ENCODE measurements around the gene ST6GALNAC3.
"Not testable (repeated sequence)": the region's sequence is repeated elsewhere in the genome, so short reads cannot be mapped to it uniquely, and the experiment has no call there.

ST6GALNAC3 gene

GRCh38 chr1:76073481-76073880 is 1.1 kb upstream of the ST6GALNAC3 start:
- no peak for DNase-seq (ENCODE audit: low spot score)

GRCh38 chr1:76075188-76075489 is 593 bp downstream of the ST6GALNAC3 start:
- DNase-seq (ENCODE audit: low spot score): no peak

- DNase-seq (ENCODE audit: low spot score): no peak
Observed at GRCh38 chr1:76075877-76076276, 1.3 kb downstream of the ST6GALNAC3 start.

GRCh38 chr1:76079475-76080227 is 5.1 kb downstream of the ST6GALNAC3 start:
- DNase-seq (ENCODE audit: low spot score): no peak

- DNase-seq (ENCODE audit: low spot score): no peak
Observed at GRCh38 chr1:76080552-76081079, 6.1 kb downstream of the ST6GALNAC3 start.

GRCh38 chr1:76082062-76082461 is 7.5 kb downstream of the ST6GALNAC3 start:
- DNase-seq (ENCODE audit: low spot score): no peak

GRCh38 chr1:76083189-76083588 is 8.6 kb downstream of the ST6GALNAC3 start:
- peak; percentile 80 for DNase-seq (ENCODE audit: low spot score)

- DNase-seq (ENCODE audit: low spot score): no peak
Observed at GRCh38 chr1:76084029-76084627, 9.6 kb downstream of the ST6GALNAC3 start.

- no peak for DNase-seq (ENCODE audit: low spot score)
Observed at GRCh38 chr1:76084685-76085084, 10.1 kb downstream of the ST6GALNAC3 start.

- no peak for DNase-seq (ENCODE audit: low spot score)
Observed at GRCh38 chr1:76086109-76086508, 11.6 kb downstream of the ST6GALNAC3 start.

- DNase-seq (ENCODE audit: low spot score): no peak
Observed at GRCh38 chr1:76086597-76086996, 12.1 kb downstream of the ST6GALNAC3 start.

- DNase-seq (ENCODE audit: low spot score): no peak
Observed at GRCh38 chr1:76090283-76091203, 16.0 kb downstream of the ST6GALNAC3 start.

- no peak for DNase-seq (ENCODE audit: low spot score)
Observed at GRCh38 chr1:76092812-76093211, 18.3 kb downstream of the ST6GALNAC3 start.

GRCh38 chr1:76093522-76094312 is 19.2 kb downstream of the ST6GALNAC3 start:
- no peak for DNase-seq (ENCODE audit: low spot score)

GRCh38 chr1:76095802-76096201 is 21.3 kb downstream of the ST6GALNAC3 start:
- DNase-seq (ENCODE audit: low spot score): no peak

GRCh38 chr1:76097064-76097463 is 22.5 kb downstream of the ST6GALNAC3 start:
- not testable (repeated sequence) for DNase-seq (ENCODE audit: low spot score)

GRCh38 chr1:76098845-76099244 is 24.3 kb downstream of the ST6GALNAC3 start:
- peak; percentile 24 for DNase-seq (ENCODE audit: low spot score)

GRCh38 chr1:76101548-76101947 is 27.0 kb downstream of the ST6GALNAC3 start:
- no peak for DNase-seq (ENCODE audit: low spot score)

- no peak for DNase-seq (ENCODE audit: low spot score)
Observed at GRCh38 chr1:76102046-76102445, 27.5 kb downstream of the ST6GALNAC3 start.

GRCh38 chr1:76103034-76103433 is 28.5 kb downstream of the ST6GALNAC3 start:
- no peak for DNase-seq (ENCODE audit: low spot score)

- no peak for DNase-seq (ENCODE audit: low spot score)
Observed at GRCh38 chr1:76105372-76105771, 30.8 kb downstream of the ST6GALNAC3 start.

- no peak for DNase-seq (ENCODE audit: low spot score)
Observed at GRCh38 chr1:76106251-76106650, 31.7 kb downstream of the ST6GALNAC3 start.
